Cortex of kidney (tissue), 1 donor: Measurements from ENCODE around the gene TPM3.
"Not testable (repeated sequence)": the region's sequence is repeated elsewhere in the genome, so short reads cannot be mapped to it uniquely, and the experiment has no call there.

Source experiments
- DNase-seq: peaks from one replicate; lab custom pipeline; 2025; lab: John Stamatoyannopoulos, UW

TPM3 gene

DNA sequence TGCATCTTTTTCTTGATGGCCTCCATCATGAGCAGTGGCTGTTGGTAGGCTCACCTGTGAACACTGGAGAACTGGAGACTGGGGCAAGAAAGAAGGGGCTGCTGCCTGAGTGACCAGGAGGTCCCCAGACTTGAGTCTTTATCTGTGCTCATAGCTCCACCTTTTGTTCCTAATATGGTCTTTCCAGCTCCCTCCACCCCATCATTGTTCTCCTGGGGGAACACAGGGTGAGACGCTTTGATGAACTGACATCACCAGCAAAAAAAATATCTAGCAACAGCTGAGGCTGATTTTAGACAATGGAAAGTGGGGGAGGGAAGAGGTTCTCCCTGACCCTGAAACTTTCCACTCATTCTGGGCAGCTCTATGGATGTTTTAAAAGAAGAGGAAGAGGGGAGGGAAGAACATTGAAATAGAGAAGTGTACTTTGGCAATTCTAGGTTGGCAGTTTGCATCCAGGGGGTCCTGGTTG is at the start of gene TPM3:
Gene TPM3 (minus strand): TSS at position 111 of the 472 bp plus-strand sequence. CDS start 82 bp downstream, at position 29.
- DNase-seq, result no peak

DNA sequence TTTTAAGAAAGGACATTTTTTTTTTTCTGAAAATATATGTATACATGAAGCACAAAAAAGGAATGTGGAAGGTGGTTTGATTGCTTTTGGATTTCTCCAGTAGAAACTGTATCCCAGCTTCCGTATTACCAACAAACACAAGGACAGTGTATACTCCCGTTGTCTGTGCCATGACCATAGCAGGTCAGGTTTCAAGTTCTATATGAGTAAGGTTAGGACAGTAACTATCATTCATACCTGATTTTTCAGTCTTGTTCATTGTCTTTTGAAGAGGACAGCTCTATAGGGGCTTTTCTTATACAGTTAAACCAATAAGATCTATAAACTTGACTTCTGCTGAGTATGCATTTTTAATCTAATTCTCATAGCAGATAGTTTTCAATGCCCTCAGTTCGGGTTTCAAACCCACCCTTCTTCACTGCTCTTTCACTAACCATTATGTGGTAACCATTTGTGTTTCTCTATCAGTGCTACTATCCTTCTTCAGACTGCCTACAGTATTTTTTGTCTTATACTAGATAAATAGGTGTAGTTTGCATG is 48.5 kb upstream of the TPM3 start:
- DNase-seq, result no peak

DNA sequence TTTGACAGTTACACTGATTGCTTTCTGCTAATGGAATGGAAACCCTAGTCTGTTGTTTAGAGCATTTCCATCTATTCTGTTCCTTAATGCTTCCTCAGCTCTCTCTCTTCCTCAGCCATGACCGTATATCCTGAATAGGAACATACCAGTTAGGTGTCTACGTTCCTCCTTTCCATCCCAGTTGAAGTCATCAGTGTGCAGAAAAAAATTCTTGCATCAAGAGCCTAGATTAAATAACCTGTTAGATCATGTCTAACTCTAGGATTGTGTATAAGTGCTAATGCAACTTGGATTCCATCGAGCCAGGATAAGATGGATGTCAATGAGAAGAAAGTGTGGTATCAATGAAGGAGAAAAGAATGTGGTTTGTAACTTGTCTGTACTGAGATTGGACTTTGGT is 47.6 kb upstream of the TPM3 start:
- no peak for DNase-seq

DNA sequence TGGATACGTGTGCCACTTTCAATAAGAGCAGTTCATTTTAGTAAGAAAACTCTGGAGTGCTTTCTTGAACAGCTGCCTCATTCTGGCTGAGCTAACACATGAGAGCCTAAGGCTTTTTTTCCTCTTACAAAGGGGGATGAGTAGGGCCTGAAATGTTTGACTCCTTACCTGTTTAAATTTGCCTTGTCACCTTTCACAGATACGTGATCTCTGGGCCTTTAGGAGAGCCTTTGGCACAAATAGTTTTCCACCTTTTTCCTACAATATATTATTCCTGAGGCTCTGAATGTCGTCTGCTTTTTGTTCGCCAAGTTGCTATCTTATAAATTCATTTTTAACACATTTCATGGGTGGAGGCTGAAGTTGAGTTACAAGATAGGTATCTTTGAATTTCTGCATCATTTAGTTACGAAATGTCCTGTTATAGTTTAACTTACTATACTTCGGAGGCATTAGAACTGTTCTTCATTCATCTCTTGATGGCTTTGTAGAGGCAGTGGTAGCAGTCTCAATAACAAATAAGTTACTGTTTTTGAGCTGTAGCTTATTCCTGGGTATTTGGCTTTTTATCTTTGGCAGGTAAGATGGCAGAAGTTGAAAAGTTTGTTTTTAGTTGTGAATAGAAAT is 46.1 kb upstream of the TPM3 start:
- no peak for DNase-seq

DNA sequence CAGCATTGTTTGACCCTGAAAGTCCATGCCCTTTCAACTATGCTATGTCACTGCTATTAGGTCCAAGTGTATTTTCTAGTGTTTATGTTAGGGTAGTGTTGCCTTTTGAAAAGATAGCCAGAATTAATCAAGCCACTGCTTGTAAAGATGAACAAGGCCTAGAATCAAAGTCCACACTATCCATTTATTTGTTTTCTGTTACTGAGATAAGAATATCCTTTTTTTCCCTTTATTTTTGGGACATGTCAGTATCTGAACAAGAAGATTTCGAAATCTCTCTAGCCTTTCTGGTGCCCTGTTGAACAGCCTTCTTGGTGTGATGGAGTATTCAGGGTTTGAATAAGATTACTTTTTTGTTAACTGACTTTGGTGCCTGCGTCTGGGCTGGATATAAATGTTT is 45.5 kb upstream of the TPM3 start:
- no peak for DNase-seq

DNA sequence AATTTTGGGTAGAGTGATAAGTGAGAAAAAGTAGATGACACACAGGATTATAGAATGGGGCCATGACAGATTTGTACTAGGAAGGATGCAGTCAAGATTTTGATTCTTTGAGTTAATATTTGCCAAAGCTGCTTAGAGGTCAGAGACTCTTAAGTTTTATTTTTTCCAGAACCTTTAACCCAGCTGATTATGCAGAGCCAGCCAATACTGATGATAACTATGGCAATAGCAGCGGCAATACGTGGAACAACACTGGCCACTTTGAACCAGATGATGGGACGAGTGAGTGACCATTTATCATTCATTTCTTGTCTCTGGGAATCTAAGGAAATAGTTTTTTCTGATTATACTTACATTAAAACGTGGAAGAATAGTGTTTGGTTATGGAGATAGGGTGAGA is 45.0 kb upstream of the TPM3 start:
- no peak for DNase-seq

DNA sequence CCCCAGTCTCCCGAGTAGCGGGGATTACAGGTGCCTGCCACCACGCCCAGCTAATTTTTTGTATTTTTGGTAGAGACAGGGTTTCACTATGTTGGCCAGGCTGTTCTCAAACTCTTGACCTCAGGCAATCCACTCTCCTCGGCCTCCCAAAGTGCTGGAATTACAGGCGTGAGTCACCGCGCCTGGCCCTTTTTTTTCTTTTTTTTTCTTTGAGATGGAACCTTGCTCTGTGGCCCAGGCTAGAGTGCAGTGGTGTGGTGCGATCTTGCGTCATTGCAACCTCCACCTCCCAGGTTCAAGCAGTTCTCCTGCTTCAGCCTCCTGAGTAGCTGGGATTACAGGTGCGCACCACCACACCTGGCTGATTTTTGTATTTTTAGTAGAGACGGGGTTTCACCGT is 41.2 kb upstream of the TPM3 start:
- DNase-seq, result not testable (repeated sequence)

DNA sequence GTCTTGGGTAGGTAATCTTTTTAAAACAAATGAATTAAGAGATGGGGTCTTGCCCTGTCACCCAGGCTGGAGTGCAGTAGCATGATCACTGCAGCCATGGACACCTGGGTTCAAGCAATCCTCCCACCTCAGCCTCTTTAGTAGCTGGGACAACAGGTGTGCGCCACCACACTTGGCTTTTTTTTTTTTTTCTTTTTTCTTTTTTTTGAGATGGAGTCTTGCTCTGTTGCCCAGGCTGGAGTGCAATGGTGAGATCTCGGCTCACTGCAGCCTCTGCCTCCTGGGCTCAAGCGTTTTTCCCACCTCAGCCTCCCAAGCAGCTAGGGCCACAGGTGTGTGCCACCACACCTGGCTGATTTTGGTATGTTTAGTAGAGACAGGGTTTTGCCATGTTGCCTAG is 39.2 kb upstream of the TPM3 start:
- DNase-seq, result not testable (repeated sequence)

DNA sequence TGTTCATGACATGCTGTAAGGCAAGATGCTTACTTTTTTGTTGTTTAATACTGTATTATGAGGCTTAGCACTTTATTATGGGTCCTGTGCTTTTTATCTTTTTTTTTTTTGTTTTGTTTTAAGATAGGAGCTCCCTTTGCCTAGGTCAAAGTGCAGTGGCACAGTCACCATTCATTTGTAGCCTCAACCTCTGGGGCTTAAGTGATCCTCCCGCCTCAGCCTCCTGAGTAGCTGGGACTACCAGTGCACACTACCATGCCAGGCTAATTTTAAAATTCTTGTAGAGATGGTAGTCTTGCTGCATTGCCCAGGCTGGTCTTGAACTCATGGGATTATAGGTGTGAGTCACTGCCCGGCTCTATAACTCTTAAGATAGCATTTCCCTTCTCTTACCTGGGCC is 33.5 kb upstream of the TPM3 start:
- DNase-seq, result no peak

DNA sequence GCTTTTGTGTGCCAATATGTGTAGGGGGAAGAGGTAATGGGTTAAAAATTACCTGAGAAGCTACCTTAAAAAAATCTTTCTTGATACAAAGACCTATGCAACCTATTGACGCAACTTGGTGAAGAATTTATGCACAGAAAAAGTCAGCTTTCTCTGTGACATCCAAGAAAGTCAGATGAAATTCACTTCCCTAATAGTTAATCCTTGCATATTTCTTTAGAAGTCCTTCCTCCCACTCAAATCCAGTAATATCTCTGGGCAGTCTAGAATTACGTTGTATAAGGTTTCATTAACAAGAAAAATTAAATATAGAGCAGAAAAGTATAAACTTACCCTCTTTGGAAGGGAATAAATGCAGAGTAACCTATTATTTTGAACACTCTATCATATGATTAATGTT is 31.7 kb upstream of the TPM3 start:
- no peak for DNase-seq

DNA sequence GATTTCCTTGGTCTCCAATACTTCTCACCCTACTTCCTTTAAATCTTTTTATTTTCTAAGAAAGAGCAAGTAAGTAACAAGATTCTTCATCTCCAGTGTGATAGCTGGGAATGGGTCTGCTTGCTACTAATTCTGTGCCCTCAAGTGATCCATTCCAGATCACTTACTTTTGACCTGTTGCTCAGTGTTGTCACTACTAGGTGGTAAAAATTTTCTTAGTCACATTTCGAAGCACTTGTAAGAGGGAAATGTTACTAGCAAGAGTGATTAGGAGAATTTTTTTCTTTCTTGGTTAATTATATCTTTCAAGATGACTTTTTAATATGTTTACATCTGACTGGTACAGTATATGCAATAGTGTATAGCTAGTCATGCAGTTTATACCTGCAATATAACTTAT is 31.0 kb upstream of the TPM3 start:
- no peak for DNase-seq

DNA sequence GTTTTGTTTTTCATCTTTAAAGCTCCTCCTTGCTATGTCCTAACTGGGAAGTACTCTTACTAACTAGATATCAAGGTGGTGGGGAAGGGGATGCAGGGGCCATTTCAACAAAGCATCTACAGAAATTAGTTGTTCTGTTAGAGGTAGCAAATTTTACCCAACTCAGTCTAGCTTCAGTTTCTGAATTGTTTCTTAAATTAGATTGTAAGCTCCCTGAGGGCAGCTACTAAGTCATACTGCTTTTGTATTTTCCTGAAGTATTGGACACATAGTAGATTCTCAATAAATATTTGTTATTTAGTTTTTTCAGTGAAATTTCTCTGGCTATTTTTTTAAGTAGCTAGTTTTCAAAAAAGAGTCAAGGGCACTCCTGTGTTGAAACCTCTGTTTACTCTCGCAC is 30.6 kb upstream of the TPM3 start:
- no peak for DNase-seq

DNA sequence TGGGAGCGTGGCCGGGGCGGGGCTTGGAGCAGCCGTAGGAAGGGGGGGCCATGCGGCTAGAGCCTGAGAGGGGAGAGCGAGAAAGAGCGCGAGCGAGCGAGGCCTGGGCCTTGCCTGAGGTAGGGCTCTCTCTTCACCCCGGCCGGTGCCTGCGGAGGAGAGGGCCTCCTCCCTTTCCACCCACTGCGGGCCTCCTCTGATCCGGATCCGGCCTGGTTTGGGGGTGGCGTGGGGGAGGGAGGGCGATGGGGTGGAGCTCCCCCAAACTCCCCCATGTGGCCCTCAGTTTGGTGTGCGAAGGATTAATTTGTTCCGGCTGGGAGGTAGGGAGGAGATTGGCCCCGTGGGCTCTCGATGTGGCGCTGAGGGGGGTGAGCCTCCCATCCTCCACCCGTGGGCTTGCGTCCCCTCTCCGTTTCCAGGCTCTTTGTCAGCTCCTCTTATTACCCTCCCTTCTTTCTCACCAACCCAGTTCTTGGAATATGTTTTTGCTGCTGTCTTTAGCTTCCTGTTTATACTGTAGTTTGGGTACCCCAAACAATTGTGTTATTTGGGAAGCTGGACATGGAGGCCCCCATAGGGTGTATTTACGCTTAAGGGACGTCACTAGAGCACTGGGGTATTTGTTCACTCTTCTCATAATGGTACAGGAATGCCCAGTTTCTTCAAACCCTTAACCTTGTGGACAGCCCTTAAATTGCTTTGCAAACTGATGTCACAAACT is 29.5 kb upstream of the TPM3 start:
- no peak for DNase-seq

DNA sequence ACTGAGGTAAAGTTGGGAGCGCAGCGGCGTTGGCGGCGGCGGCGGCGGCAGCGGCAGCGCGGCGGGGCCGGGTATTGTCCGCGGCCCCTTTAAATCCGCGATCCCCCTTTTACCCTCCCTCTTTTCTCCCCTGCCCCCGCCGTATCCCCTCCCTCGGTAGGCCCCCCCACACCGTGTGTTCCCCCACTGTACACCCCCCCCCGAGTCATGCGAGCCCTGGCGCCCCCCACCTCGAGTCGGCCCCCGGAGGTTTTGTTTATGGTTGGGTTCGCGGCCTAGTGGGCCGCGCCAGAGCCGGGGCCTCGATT is 29.0 kb upstream of the TPM3 start:
- no peak for DNase-seq

DNA sequence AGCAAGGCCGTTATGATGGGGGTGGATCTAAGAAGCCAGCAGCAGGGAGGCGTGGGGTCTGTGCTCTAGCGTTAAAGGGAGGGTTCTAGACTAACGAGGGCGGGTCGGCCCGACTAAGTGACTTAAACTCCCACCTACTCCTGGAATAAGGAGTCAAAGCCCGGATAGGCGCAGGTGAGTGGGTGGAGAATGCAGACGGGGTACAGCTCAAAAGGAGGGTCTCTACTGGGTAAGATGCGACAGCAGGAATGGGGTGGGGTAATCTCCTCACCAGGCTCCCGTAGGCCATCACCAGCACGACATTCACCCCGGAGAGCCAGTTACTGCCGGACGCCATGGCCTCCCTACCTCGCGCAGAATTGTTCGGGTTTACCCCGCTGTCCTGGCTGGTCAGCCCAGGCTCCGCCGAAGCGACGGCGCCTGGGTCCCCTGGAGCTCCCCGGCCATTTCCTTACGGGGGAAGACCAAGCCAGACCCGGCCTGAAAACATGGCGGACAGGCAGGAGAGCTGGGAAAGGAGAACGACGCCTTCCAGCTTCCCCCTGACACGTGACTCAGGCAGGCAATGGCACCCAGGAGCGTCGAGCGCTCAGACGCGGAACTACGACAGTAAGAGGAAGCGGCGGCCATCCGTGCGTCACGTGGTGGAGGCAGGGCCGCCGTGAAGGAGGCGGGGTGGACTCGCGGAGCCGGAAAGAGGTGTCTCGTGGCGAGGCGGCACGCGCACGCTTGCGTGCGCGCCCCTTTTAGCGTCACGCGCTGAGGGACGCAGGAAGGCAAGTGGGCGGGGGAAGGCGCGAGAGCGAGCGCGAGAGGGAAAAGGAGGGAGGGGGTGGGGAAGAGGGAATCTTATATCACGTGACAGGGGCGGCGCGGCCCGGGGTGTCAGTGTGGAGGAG is 28.4 kb upstream of the TPM3 start, which contains the start of gene UBAP2L:
Gene UBAP2L (plus strand): TSS at position 885 of the 899 bp plus-strand sequence. CDS start 4,169 bp downstream, outside the sequence.
- DNase-seq, result peak; percentile 78

DNA sequence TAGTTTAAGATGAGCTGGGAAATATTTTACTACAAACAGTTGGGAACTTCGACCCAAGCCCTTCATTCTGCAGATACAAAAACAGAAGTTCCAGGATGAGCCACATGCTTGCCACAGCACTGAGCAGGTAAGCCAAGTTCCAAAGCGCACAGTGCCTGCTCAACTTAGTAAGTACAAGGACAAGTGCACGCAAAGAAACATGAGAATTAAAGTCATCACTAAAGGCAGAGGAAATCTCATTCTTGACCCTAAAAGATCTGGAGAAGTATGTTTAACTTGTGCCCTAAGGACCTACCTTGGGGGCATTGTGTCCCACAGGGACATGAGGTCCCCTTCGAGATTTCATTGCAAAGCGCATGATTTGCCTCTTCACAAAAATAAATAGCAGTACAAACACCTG is 27.6 kb upstream of the TPM3 start:
- no peak for DNase-seq

DNA sequence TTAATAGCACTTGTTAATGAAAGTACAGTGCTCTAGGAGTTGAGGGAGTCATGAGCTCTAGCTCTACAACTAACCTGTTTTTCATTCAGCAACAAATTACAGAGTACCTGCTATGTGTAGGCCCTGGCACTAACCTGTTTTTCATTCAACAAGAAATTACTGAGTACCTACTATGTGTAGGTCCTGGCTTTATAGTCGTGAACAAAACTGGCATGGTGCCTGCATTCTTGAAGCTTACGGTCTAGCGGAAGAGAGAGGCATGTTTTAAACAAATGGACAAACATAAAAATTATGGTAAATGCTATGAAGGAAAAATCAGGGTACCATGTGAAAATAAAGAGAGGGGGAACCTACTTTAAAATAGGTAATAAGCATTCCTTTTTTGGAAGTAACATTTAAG is 26.6 kb upstream of the TPM3 start:
- no peak for DNase-seq

DNA sequence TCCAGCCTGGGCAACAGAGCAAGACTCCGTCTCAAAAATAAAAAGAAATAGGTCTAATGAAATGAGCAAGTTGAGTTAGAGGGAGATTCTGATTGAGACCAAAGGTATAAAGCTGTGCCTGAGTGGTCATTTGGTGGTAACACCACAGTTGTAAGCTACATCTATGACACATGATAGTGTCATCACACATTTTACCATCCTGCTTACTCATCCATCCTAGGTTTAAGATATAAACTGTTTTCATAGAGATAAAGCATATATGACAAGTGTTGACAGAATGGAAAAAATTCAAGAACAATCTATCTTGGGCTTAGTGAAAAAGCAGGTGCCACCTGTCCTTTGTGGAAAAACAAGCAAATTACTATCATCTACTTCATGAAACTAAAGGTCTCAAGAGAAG is 21.4 kb upstream of the TPM3 start:
- DNase-seq, result no peak

DNA sequence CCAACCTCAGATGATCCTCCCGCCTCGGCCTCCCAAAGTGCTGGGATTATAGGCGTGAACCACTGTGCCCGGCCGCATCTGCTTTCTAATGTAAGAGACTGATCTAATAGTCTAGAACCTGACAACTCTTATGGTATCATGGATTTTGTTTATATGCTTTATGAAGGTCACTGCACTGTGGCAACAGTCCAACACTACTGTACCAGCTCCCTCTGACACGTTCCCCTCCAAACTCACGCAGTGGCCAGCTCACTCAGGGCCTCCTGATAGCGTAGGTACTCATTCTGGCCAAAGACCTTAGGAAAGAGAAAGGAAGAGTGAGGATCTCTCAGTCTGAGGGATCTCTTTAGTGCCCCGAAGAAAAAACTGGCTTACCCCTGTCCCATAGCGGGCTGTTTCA is 20.2 kb upstream of the TPM3 start:
- no peak for DNase-seq

DNA sequence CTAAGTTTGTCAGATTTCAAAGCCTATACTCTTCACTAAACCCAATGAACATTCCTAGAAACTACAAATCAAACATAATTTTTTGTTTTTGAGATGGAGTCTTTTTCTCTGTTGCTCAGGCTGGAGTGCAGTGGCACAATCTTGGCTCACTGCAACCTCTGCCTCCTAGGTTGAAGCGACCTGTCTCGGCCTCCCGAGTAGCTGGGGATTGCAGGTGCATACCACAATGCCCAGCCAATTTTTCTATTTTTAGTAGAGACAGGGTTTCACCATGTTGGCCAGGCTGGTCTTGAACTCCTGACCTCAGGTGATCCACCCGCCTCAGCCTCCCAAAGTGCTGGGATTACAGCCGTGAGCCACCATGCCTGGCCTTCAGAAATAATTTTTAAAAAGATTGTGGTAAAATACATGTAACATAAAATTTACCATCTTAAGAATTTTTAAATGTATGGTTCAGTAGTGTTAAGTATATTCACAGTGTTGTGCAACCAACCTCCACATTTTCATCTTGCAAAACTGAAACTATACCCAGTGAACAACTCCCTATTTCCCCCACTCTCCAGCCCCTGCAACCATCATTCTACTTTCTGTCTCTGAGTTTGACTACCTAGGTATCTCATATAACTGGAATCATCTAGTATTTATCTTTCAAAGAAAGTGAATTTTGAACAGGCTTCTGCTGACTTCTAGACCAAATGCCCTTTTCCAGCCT is 16.9 kb upstream of the TPM3 start:
- DNase-seq, result no peak

DNA sequence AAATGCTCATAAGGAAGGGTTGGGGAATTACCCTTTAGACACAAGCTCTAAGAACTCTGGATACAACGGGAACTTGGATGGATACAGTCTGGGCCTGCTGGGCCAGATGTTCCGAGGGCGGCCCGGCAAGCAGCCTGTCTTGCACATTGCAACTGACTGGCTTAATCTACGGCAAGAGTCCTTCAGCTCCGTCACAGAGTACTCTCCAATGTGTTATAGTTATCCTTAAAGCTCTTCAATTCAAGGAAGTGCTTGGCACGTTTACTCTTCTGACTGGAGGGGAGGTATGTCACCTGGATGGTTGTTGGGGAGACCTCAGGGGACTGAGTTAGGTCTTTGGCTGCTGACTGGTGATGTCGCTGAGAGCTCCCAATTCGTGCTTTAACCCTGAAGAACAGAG is 15.4 kb upstream of the TPM3 start:
- no peak for DNase-seq

DNA sequence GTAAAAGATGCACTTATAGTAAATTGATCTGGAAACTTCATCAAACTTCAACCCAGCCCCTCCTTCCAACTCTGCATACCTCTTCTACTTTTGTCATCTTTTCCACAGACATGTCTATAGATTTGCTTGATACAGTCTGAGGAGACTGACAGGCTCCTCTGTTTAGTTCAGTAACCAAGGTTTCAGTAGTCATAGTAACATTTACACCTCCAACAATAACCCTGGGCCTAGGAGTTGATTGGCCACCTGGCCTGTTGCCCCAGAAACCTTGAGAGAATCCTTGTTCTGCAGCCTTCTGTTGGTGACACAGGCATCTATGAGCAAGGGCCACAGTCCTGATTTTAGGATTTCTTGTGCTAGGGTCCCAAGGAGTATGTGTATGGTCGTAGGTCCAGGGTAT is 14.3 kb upstream of the TPM3 start, which contains the start of gene CFAP141:
Gene CFAP141 (minus strand): TSS at position 138 of the 400 bp plus-strand sequence. CDS start 26 bp downstream, at position 112.
- no peak for DNase-seq
